GM18502 (cell line): ENCODE measurements around the gene TCF25.
A peak's percentile ranks its signal among the peaks of the same experiment; 100 is the strongest.
"Not testable (repeated sequence)": the region's sequence is repeated elsewhere in the genome, so short reads cannot be mapped to it uniquely, and the experiment has no call there.

Source experiments
- ATAC-seq: cut with Tn5 transposase; IDR thresholded peaks from one replicate; pipeline ENCODE4 v1.9.1; 2021; ENCODE audit warnings: mild to moderate bottlenecking; ENCODE audit not compliant: unreplicated experiment, poor library complexity

TCF25 gene

GRCh38 chr16:89915303-89916232 is 42.2 kb downstream of the TCF25 start:
- ATAC-seq = no peak

- peak; percentile 76 for ATAC-seq
These were observed 44.5 kb downstream of the TCF25 start for GRCh38 chr16:89917773-89918452.

GRCh38 chr16:89918453-89919347 is 45.3 kb downstream of the TCF25 start, which contains the start of gene MC1R:
Gene MC1R, plus strand, starts transcription at chr16:89918862. Its CDS starts 397 bp downstream, at chr16:89919259.
- ATAC-seq = peak; percentile 16

GRCh38 chr16:89919535-89920406 is 46.4 kb downstream of the TCF25 start:
- no peak for ATAC-seq

- no peak for ATAC-seq
These were observed 47.3 kb downstream of the TCF25 start for GRCh38 chr16:89920723-89921122.

GRCh38 chr16:89921131-89921701 is 47.8 kb downstream of the TCF25 start:
- no peak for ATAC-seq

GRCh38 chr16:89921702-89922476 is 48.5 kb downstream of the TCF25 start:
- ATAC-seq = no peak

GRCh38 chr16:89922477-89922883 is 49.1 kb downstream of the TCF25 start:
- no peak for ATAC-seq

- ATAC-seq = no peak
These were observed 49.7 kb downstream of the TCF25 start, which contains the start of gene TUBB3 for GRCh38 chr16:89922884-89923639. Gene TUBB3, plus strand, starts transcription at chr16:89923342. Its CDS starts 60 bp downstream, at chr16:89923402.

- no peak for ATAC-seq
These were observed 50.4 kb downstream of the TCF25 start for GRCh38 chr16:89923640-89924296.

- ATAC-seq = no peak
These were observed 51.0 kb downstream of the TCF25 start for GRCh38 chr16:89924297-89924924.

- no peak for ATAC-seq
These were observed 51.5 kb downstream of the TCF25 start for GRCh38 chr16:89924925-89925307.

GRCh38 chr16:89925596-89926079 is 52.2 kb downstream of the TCF25 start:
- ATAC-seq = peak; percentile 21

- no peak for ATAC-seq
These were observed 58.0 kb downstream of the TCF25 start for GRCh38 chr16:89931305-89931896.

GRCh38 chr16:89931964-89932363 is 58.6 kb downstream of the TCF25 start:
- ATAC-seq = no peak

GRCh38 chr16:89934019-89934418 is 60.6 kb downstream of the TCF25 start:
- not testable (repeated sequence) for ATAC-seq
